Mesenchymal stem cell (in vitro differentiated cells and primary cell): ENCODE measurements around the gene PIGT.
A peak's percentile ranks its signal among the peaks of the same experiment; 100 is the strongest.

ENCODE experiments used
- DNase-seq: peaks from one replicate; pipeline ENCODE4 v3.0.0-alpha.2; 2013
- H2AFZ ChIP-seq: one replicate; pipeline ENCODE4 v1.6.1; 2013; ENCODE audit warnings: low read depth, mild to moderate bottlenecking, control low read depth, inconsistent platforms, low read length, moderate library complexity
- H2AK5ac ChIP-seq: 2 replicates; pipeline ENCODE4 v1.6.1; 2013; ENCODE audit warnings: low read length, moderate library complexity, mild to moderate bottlenecking, inconsistent platforms; ENCODE audit not compliant: severe bottlenecking
- H2BK120ac ChIP-seq: one replicate; pipeline ENCODE4 v1.6.1; 2013; ENCODE audit warnings: low read depth, mild to moderate bottlenecking, inconsistent platforms, low read length, moderate library complexity
- H2BK12ac ChIP-seq, 2 experiments: one replicate each; pipeline ENCODE4 v1.6.1; 2013; ENCODE audit warnings: inconsistent platforms in 2 of 2, low read length in 2 of 2, mild to moderate bottlenecking in 2 of 2, moderate library complexity in 2 of 2, control low read depth in 1 of 2
- H2BK15ac ChIP-seq: one replicate; pipeline ENCODE4 v1.6.1; 2013; ENCODE audit warnings: mild to moderate bottlenecking, low read depth, inconsistent platforms; ENCODE audit not compliant: poor library complexity, severe bottlenecking
- H2BK5ac ChIP-seq: 2 replicates; pipeline ENCODE4 v1.6.1; 2013; ENCODE audit warnings: low read depth, mild to moderate bottlenecking, low read length, control low read depth, inconsistent platforms; ENCODE audit not compliant: poor library complexity, severe bottlenecking
- H3K14ac ChIP-seq, 2 experiments: one replicate each; pipeline ENCODE4 v1.6.1; 2013; ENCODE audit warnings: inconsistent platforms in 2 of 2, low read length in 2 of 2, control low read depth in 1 of 2, mild to moderate bottlenecking in 1 of 2, moderate library complexity in 1 of 2
- H3K18ac ChIP-seq, 2 experiments: one replicate each; pipeline ENCODE4 v1.6.1; 2013; ENCODE audit warnings: inconsistent platforms in 2 of 2, low read length in 2 of 2, control low read depth in 1 of 2, low read depth in 1 of 2, mild to moderate bottlenecking in 1 of 2
- H3K23ac ChIP-seq, 2 experiments: one replicate each; pipeline ENCODE4 v1.6.1; 2013; ENCODE audit warnings: inconsistent platforms in 2 of 2, low read length in 2 of 2, mild to moderate bottlenecking in 2 of 2, moderate library complexity in 2 of 2, control low read depth in 1 of 2
- H3K27ac ChIP-seq: 2 replicates; pipeline ENCODE4 v1.5.1; 2013; ENCODE audit warnings: mild to moderate bottlenecking, moderate library complexity, low read length, control low read depth, inconsistent platforms; ENCODE audit not compliant: poor library complexity, severe bottlenecking
- H3K27me3 ChIP-seq, 2 experiments: 2 replicates each; pipeline versions ENCODE4 v1.6.1 to v1.7.0; 2013; ENCODE audit warnings: low read length in 2 of 2, mild to moderate bottlenecking in 2 of 2, moderate library complexity in 2 of 2, control low read depth in 1 of 2, inconsistent platforms in 1 of 2; ENCODE audit not compliant: control insufficient read depth in 1 of 2, insufficient read depth in 1 of 2
- H3K36me3 ChIP-seq, 2 experiments: 2 replicates each; pipeline versions ENCODE4 v1.6.1 to v1.7.0; 2013; ENCODE audit warnings: low read length in 2 of 2, control low read depth in 1 of 2, inconsistent platforms in 1 of 2, low read depth in 1 of 2, mild to moderate bottlenecking in 1 of 2; ENCODE audit not compliant: insufficient read depth in 2 of 2, control insufficient read depth in 1 of 2
- H3K4ac ChIP-seq, 2 experiments: one replicate each; pipeline ENCODE4 v1.6.1; 2013; ENCODE audit warnings: inconsistent platforms in 2 of 2, low read length in 2 of 2, mild to moderate bottlenecking in 2 of 2, moderate library complexity in 2 of 2, control low read depth in 1 of 2, low read depth in 1 of 2
- H3K4me1 ChIP-seq: 2 replicates; pipeline ENCODE4 v1.6.1; 2013; ENCODE audit warnings: low read depth, low read length, control low read depth; ENCODE audit not compliant: control insufficient read depth, insufficient read depth
- H3K4me2 ChIP-seq: 2 replicates; pipeline ENCODE4 v1.6.1; 2013; ENCODE audit warnings: low read length, mild to moderate bottlenecking, inconsistent platforms; ENCODE audit not compliant: poor library complexity, severe bottlenecking
- H3K4me3 ChIP-seq, 2 experiments: 2 replicates each; pipeline versions ENCODE4 v1.5.1 to v1.7.0; 2013; ENCODE audit warnings: low read length in 2 of 2, mild to moderate bottlenecking in 2 of 2, control low read depth in 1 of 2, low read depth in 1 of 2; ENCODE audit not compliant: insufficient read depth in 1 of 2
- H3K79me1 ChIP-seq: replicated peaks from 2 replicates; pipeline ENCODE4 v1.6.1; 2013; ENCODE audit warnings: mild to moderate bottlenecking, control low read depth, low read length, inconsistent platforms; ENCODE audit not compliant: poor library complexity, severe bottlenecking
- H3K9ac ChIP-seq: 2 replicates; pipeline ENCODE4 v1.7.0; 2013; ENCODE audit warnings: mild to moderate bottlenecking, low read length, moderate library complexity
- H3K9me3 ChIP-seq: 2 replicates; pipeline ENCODE4 v1.7.0; 2013; ENCODE audit warnings: mild to moderate bottlenecking, low read length; ENCODE audit not compliant: control insufficient read depth
- H4K8ac ChIP-seq: one replicate; pipeline ENCODE4 v1.6.1; 2013; ENCODE audit warnings: inconsistent platforms, mild to moderate bottlenecking, low read length, moderate library complexity
- H4K91ac ChIP-seq: one replicate; pipeline ENCODE4 v1.6.1; 2013; ENCODE audit warnings: mild to moderate bottlenecking, low read length, inconsistent platforms
- WGBS: methylation state at CpG from one replicate; pipeline ENCODE4 v1.1.7; 2013; ENCODE audit warnings: mixed read lengths; 5-methylcytosine and 5-hydroxymethylcytosine counted together

PIGT gene

DNA sequence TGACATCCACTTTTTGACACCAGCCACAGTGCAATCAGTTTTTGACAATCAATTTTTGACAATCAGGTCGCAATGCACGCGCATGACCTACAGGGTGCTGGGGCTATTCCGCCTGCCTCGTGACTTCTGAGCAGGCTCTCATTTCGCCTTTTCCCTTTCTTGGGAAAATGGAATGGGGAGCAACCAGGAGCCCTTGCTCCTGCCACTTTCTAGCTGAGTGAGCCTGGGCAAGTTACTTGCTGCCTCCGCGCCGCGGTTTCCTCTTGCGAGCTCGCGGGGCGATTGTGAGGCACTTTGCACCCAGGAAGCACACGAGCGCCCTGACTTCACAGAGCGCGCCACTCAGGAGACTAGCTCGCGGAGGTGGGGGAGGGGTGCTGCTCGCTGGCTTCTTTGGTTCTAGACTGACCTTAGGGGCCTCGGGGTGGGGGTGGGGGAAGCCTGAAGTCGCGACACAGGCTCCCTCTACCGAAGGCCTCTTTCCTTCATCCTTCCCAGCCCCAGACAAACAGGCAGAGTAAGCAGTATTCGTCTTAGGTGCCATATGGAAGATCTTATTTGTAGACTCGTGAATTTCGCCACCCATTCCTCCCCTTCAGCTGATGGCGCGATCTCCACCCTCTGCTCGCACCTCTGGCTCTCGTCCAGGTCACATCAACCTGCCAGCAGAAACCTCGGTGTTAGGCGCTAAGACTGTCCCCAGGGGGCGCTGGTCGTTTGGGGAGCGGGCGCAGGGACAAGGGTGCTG lies 42.4 kb upstream of the PIGT start:
- H2BK120ac ChIP-seq = no peak overlapping the region
- H2BK12ac ChIP-seq = no peak overlapping the region
- no peak overlapping the region for H3K23ac ChIP-seq
- peak overlapping the region; percentile 3 for H2AFZ ChIP-seq
- 17% methylated on average over 26 of the region's 38 CpGs for WGBS
- H3K4me2 ChIP-seq = peak overlapping the region; percentile 57
- H3K27me3 ChIP-seq = no peaks in the 10 kb centered on the region
- H2BK5ac ChIP-seq = no peak overlapping the region
- peak overlapping the region; percentile 83 for H3K9ac ChIP-seq
- H2BK15ac ChIP-seq = peak overlapping the region; percentile 19
- H3K36me3 ChIP-seq = peaks cover 12 to 14% of the 10 kb centered on the region in 2 experiments
- H4K8ac ChIP-seq = peak overlapping the region; percentile 88
- H3K4ac ChIP-seq = peak overlapping the region in 1 of 2 experiments; percentile 16
- no peak overlapping the region for H3K14ac ChIP-seq
- H2AK5ac ChIP-seq = no peak overlapping the region
- H3K79me1 ChIP-seq = peaks cover 7% of the 10 kb centered on the region
- no peaks in the 10 kb centered on the region for H3K9me3 ChIP-seq
- H4K91ac ChIP-seq = no peak overlapping the region
- peak; percentile 80 for DNase-seq
- H3K4me3 ChIP-seq = peak overlapping the region; percentile 14 to 85
- H3K27ac ChIP-seq = no peak overlapping the region
- peaks cover 14% of the 10 kb centered on the region for H3K4me1 ChIP-seq
- H3K18ac ChIP-seq = peak overlapping the region in 1 of 2 experiments; percentile 37

GRCh38 chr20:45374101-45374467 lies 41.9 kb upstream of the PIGT start:
- no peak overlapping the region for H2BK15ac ChIP-seq
- no peak overlapping the region for H2AFZ ChIP-seq
- DNase-seq = no peak

DNA sequence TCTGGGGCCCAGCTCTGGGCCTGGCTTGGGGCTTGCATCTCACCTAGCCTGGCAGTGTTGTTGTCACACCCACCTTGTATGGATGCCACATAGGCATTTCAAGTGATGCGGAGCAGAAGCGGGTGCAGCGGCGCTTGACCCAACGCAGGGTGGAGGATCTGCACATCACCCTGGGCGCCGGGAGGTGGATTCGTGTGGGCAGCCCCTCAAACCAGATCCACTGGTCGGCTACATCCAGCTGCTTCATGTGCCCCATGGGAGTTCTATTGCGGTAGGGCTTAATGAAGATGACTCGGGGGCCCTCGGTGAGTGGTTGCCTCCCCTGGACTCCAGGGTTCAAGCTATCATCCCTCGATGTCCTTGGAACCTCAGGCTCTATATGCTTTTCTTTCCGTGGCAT lies 41.0 kb upstream of the PIGT start:
- Histone ChIP-seq H4K91ac (no peak overlapping the region), H3K23ac (no peak overlapping the region), H3K4me3 (no peak overlapping the region), H2BK12ac (no peak overlapping the region), H2BK15ac (no peak overlapping the region), H3K4ac (no peak overlapping the region), H2AFZ (no peak overlapping the region), H3K4me1 (peaks cover 14% of the 10 kb centered on the region), H2AK5ac (no peak overlapping the region), H3K14ac (no peak overlapping the region), H3K4me2 (no peak overlapping the region), H3K18ac (no peak overlapping the region), H4K8ac (no peak overlapping the region), H3K27ac (no peak overlapping the region), H3K9me3 (no peaks in the 10 kb centered on the region), H3K27me3 (no peaks in the 10 kb centered on the region), H2BK5ac (no peak overlapping the region), H3K79me1 (peaks cover 7% of the 10 kb centered on the region), H3K36me3 (peaks cover 9 to 14% of the 10 kb centered on the region in 2 experiments), H2BK120ac (no peak overlapping the region), H3K9ac (no peak overlapping the region)
- 94% methylated on average over 14 of the region's 14 CpGs for WGBS
- no peak for DNase-seq

More at GRCh38 chr20:45374101-45374467, 41.9 kb upstream of the PIGT start:
- peaks cover 7% of the 10 kb centered on the region for H3K79me1 ChIP-seq
- no peak overlapping the region for H2BK5ac ChIP-seq
- WGBS = 60% methylated on average over 9 of the region's 9 CpGs
- H3K4me3 ChIP-seq = peak overlapping the region in 1 of 2 experiments; percentile 85
- H2BK120ac ChIP-seq = no peak overlapping the region
- H3K9me3 ChIP-seq = no peaks in the 10 kb centered on the region
- no peak overlapping the region for H3K23ac ChIP-seq
- H3K18ac ChIP-seq = no peak overlapping the region
- peak overlapping the region; percentile 57 for H3K4me2 ChIP-seq
- H3K14ac ChIP-seq = no peak overlapping the region
- no peak overlapping the region for H3K4ac ChIP-seq
- H4K8ac ChIP-seq = no peak overlapping the region
- peaks cover 14% of the 10 kb centered on the region for H3K4me1 ChIP-seq
- no peak overlapping the region for H2AK5ac ChIP-seq
- H4K91ac ChIP-seq = no peak overlapping the region
- H3K27ac ChIP-seq = no peak overlapping the region
- H3K9ac ChIP-seq = peak overlapping the region; percentile 83
- H3K36me3 ChIP-seq = peaks cover 9 to 14% of the 10 kb centered on the region in 2 experiments
- no peak overlapping the region for H2BK12ac ChIP-seq
- H3K27me3 ChIP-seq = no peaks in the 10 kb centered on the region

GRCh38 chr20:45377269-45377668 lies 38.7 kb upstream of the PIGT start:
- H3K9me3 ChIP-seq = no peaks in the 10 kb centered on the region
- 86% methylated on average over 11 of the region's 11 CpGs for WGBS
- H3K36me3 ChIP-seq = peaks cover 7 to 10% of the 10 kb centered on the region in 2 experiments
- H3K4me3 ChIP-seq = no peak overlapping the region
- H3K79me1 ChIP-seq = peaks cover 8% of the 10 kb centered on the region
- no peak overlapping the region for H2BK120ac ChIP-seq
- H3K27me3 ChIP-seq = no peaks in the 10 kb centered on the region
- H2BK5ac ChIP-seq = no peak overlapping the region
- H3K4me2 ChIP-seq = no peak overlapping the region
- peaks cover 14% of the 10 kb centered on the region for H3K4me1 ChIP-seq
- no peak overlapping the region for H2AFZ ChIP-seq
- no peak overlapping the region for H3K9ac ChIP-seq
- no peak overlapping the region for H3K4ac ChIP-seq
- H3K23ac ChIP-seq = no peak overlapping the region
- H3K14ac ChIP-seq = no peak overlapping the region
- H4K8ac ChIP-seq = no peak overlapping the region
- H3K18ac ChIP-seq = no peak overlapping the region
- H2BK12ac ChIP-seq = no peak overlapping the region
- H2BK15ac ChIP-seq = no peak overlapping the region
- no peak for DNase-seq
- H3K27ac ChIP-seq = no peak overlapping the region
- no peak overlapping the region for H2AK5ac ChIP-seq
- H4K91ac ChIP-seq = no peak overlapping the region
